CD14-positive monocyte (primary cell): Measurements from ENCODE around the gene NEBL. TPM values are rescaled to one million over a fixed set of nuclear protein-coding genes. Genes with fewer than 3 reads are reported as not detected.

Experiments used
- DNase-seq, 3 donors: peaks; one replicate each; pipeline ENCODE4 v3.0.0-alpha.2; 2011 to 2022
- H2AFZ ChIP-seq: 2 replicates; pipeline ENCODE4 v1.6.0; 2012; ENCODE audit warnings: mild to moderate bottlenecking, low read depth, low read length, inconsistent platforms; ENCODE audit not compliant: insufficient read depth, poor library complexity, severe bottlenecking
- H3K27ac ChIP-seq, 2 donors: 1 replicate in 1 of 2; 2 replicates in 1 of 2; pipeline ENCODE4 v1.5.1; 2012 to 2013; ENCODE audit warnings: low read length in 2 of 2, control low read depth in 1 of 2, inconsistent platforms in 1 of 2, low read depth in 1 of 2, mild to moderate bottlenecking in 1 of 2
- H3K27me3 ChIP-seq, 2 donors: one replicate each; pipeline versions ENCODE4 v1.6.0 to v1.6.1; 2011 to 2013; ENCODE audit warnings: low read length in 2 of 2; ENCODE audit not compliant: control insufficient read depth in 2 of 2, insufficient read depth in 2 of 2
- H3K36me3 ChIP-seq, 2 donors: replicated peaks in 1 of 2; 1 replicate in 1 of 2; 2 replicates in 1 of 2; pipeline versions ENCODE4 v1.5.1 to v1.6.1; 2012 to 2013; ENCODE audit warnings: low read length in 2 of 2, control low read depth in 1 of 2, inconsistent platforms in 1 of 2, mild to moderate bottlenecking in 1 of 2; ENCODE audit not compliant: insufficient read depth in 2 of 2, control insufficient read depth in 1 of 2
- H3K4me1 ChIP-seq, 2 donors: 1 replicate in 1 of 2; 2 replicates in 1 of 2; pipeline versions ENCODE4 v1.5.1 to v1.6.1; 2012 to 2013; ENCODE audit warnings: low read length in 2 of 2, control low read depth in 1 of 2, inconsistent platforms in 1 of 2, mild to moderate bottlenecking in 1 of 2, moderate library complexity in 1 of 2; ENCODE audit not compliant: insufficient read depth in 2 of 2, control insufficient read depth in 1 of 2
- H3K4me2 ChIP-seq: replicated peaks from 2 replicates; pipeline ENCODE3; 2012; ENCODE audit warnings: low read length, moderate library complexity, mild to moderate bottlenecking; ENCODE audit not compliant: poor library complexity, severe bottlenecking; ENCODE audit errors: extremely low read depth
- H3K4me3 ChIP-seq, 3 experiments: fragments of 200-600 bp in 1 of 3; sonication (generic) in 1 of 3; replicated peaks in 1 of 3; 1 replicate in 2 of 3; 2 replicates in 1 of 3; pipeline ENCODE4 v1.5.1; 2011 to 2013; ENCODE audit warnings: low read length in 3 of 3, mild to moderate bottlenecking in 3 of 3, control low read depth in 2 of 3, low read depth in 2 of 3, inconsistent platforms in 1 of 3, moderate library complexity in 1 of 3
- H3K79me2 ChIP-seq: 2 replicates; pipeline ENCODE4 v1.6.0; 2012; ENCODE audit warnings: mild to moderate bottlenecking, control low read depth, inconsistent platforms, low read length, moderate library complexity; ENCODE audit not compliant: insufficient read depth
- H3K9ac ChIP-seq: 2 replicates; pipeline ENCODE4 v1.6.0; 2017; ENCODE audit warnings: low read length, mild to moderate bottlenecking; ENCODE audit not compliant: insufficient read depth, poor library complexity, severe bottlenecking
- H3K9me3 ChIP-seq, 2 donors: replicated peaks in 1 of 2; 1 replicate in 1 of 2; 2 replicates in 1 of 2; pipeline versions ENCODE4 v1.5.1 to v1.6.1; 2012 to 2013; ENCODE audit warnings: low read length in 2 of 2, control low read depth in 1 of 2; ENCODE audit not compliant: control insufficient read depth in 1 of 2, insufficient read depth in 1 of 2
- H4K20me1 ChIP-seq: 2 replicates; pipeline ENCODE4 v1.6.0; 2012; ENCODE audit warnings: mild to moderate bottlenecking, low read length, control low read depth, moderate library complexity; ENCODE audit not compliant: insufficient read depth
- H3K27ac Mint-ChIP-seq, 7 donors: one replicate each; pipeline ENCODE4 v1.8.0; 2020; ENCODE audit warnings: mild to moderate bottlenecking in 7 of 7, mixed read lengths in 7 of 7, moderate library complexity in 6 of 7, inconsistent platforms in 2 of 7
- H3K27me3 Mint-ChIP-seq, 3 donors: one replicate each; pipeline ENCODE4 v1.8.0; 2021 to 2022; ENCODE audit warnings: low read depth in 3 of 3, mild to moderate bottlenecking in 3 of 3, mixed read lengths in 3 of 3, moderate library complexity in 3 of 3, inconsistent platforms in 1 of 3
- H3K36me3 Mint-ChIP-seq, 2 donors: one replicate each; pipeline ENCODE4 v1.8.0; 2020; ENCODE audit warnings: mixed read lengths in 2 of 2, inconsistent platforms in 1 of 2, mild to moderate bottlenecking in 1 of 2
- H3K4me1 Mint-ChIP-seq: one replicate; pipeline ENCODE4 v1.8.0; 2020; ENCODE audit warnings: mild to moderate bottlenecking, mixed read lengths
- H3K4me3 Mint-ChIP-seq, 2 donors: one replicate each; pipeline ENCODE4 v1.8.0; 2020; ENCODE audit warnings: mild to moderate bottlenecking in 2 of 2, mixed read lengths in 2 of 2, moderate library complexity in 1 of 2
- H3K9me3 Mint-ChIP-seq, 7 donors: one replicate each; pipeline ENCODE4 v1.8.0; 2020 to 2022; ENCODE audit warnings: mixed read lengths in 7 of 7, mild to moderate bottlenecking in 6 of 7, moderate library complexity in 6 of 7, inconsistent platforms in 2 of 7
- WGBS: methylation state at CpG from one replicate; pipeline ENCODE4 v1.1.5; 2013; ENCODE audit warnings: missing lambda C conversion rate; ENCODE audit not compliant: insufficient coverage; 5-methylcytosine and 5-hydroxymethylcytosine counted together
- intact Hi-C, 2 donors: fragments of 100-400 bp; cut with micrococcal nuclease; formaldehyde crosslinking; loops; one replicate each; pipeline versions ENCODE4 v1.15.0 to v1.15.1; 2023
- polyA plus RNA-seq, 3 donors: library from polyadenylated mRNA; depleted of rRNA in 1 of 3; unstranded in 2 of 3; stranded (reverse) in 1 of 3; fragments of 300-500 nt in 2 of 3; fragments of >200 nt in 1 of 3; fragmentation: Illumina TruSeq in 2 of 3; gene quantifications; 1 replicate in 2 of 3; 2 replicates in 1 of 3; pipeline ENCODE4 v1.2.3, GENCODE V29; 2012 to 2021
- TF ChIP-seq, protein P1 (sequence below): fragments of 200-600 bp; IDR thresholded peaks from one replicate; pipeline ENCODE4 v1.8.0; 2022; ENCODE audit warnings: antibody characterized with exemption, mild to moderate bottlenecking

The NEBL gene
- polyA plus RNA-seq, 3 donors: 9.7 TPM; not detected in 2

GRCh38 chr10:20927456-20927855 is 30.3 kb upstream of the NEBL start:
- Mint-ChIP-seq H3K9me3 (peaks cover 2 to 7% (median 2%) of the 10 kb centered on the region in 7 donors), H3K27me3 (peaks cover 1 to 9% (median 3%) of the 10 kb centered on the region in 3 donors), H3K4me1 (no peaks in the 10 kb centered on the region), H3K4me3 (no peak overlapping the region), H3K36me3 (no peaks in the 10 kb centered on the region), H3K27ac (peak overlapping the region in 1 of 7 donors; percentile 35)
- Histone ChIP-seq H3K36me3 (no peaks in the 10 kb centered on the region), H3K4me3 (no peak overlapping the region), H3K9ac (no peak overlapping the region), H3K79me2 (no peaks in the 10 kb centered on the region), H3K9me3 (peaks cover 0 to 3% of the 10 kb centered on the region in 2 donors), H3K27me3 (no peaks in the 10 kb centered on the region), H3K4me1 (no peaks in the 10 kb centered on the region), H4K20me1 (no peaks in the 10 kb centered on the region), H2AFZ (no peak overlapping the region), H3K27ac (no peak overlapping the region), H3K4me2 (no peak overlapping the region)
- DNase-seq: no peak
- TF ChIP-seq, protein P1, sequence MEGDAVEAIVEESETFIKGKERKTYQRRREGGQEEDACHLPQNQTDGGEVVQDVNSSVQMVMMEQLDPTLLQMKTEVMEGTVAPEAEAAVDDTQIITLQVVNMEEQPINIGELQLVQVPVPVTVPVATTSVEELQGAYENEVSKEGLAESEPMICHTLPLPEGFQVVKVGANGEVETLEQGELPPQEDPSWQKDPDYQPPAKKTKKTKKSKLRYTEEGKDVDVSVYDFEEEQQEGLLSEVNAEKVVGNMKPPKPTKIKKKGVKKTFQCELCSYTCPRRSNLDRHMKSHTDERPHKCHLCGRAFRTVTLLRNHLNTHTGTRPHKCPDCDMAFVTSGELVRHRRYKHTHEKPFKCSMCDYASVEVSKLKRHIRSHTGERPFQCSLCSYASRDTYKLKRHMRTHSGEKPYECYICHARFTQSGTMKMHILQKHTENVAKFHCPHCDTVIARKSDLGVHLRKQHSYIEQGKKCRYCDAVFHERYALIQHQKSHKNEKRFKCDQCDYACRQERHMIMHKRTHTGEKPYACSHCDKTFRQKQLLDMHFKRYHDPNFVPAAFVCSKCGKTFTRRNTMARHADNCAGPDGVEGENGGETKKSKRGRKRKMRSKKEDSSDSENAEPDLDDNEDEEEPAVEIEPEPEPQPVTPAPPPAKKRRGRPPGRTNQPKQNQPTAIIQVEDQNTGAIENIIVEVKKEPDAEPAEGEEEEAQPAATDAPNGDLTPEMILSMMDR: no peak
- intact Hi-C loops: no loop called here
- WGBS: no CpG with 5 or more reads among the region's 2 CpGs

DNA sequence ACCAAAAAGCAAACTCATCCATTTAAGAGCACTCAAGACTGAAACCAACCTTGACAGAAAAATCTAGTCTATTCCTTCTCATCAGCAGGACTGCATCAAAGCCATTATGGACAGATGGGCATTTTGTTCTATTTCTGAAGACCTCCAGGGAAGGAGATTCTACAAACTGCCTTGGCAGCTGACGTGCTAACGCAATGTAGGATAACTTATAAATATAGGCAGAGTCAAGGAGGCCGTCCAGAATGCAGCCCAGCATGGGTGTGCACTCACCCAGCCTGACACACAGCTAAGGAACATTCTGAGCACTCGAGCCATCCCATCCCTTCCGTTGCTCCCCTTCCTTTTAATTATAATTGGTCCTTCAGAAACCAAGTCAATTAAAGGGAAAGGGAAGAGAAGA is 25.3 kb upstream of the NEBL start:
- Histone ChIP-seq H3K4me1 (no peaks in the 10 kb centered on the region), H3K36me3 (no peaks in the 10 kb centered on the region), H3K27ac (no peak overlapping the region), H3K27me3 (no peaks in the 10 kb centered on the region), H2AFZ (no peak overlapping the region), H4K20me1 (no peaks in the 10 kb centered on the region), H3K79me2 (no peaks in the 10 kb centered on the region), H3K4me3 (no peak overlapping the region), H3K9me3 (no peaks in the 10 kb centered on the region), H3K4me2 (no peak overlapping the region), H3K9ac (no peak overlapping the region)
- Mint-ChIP-seq H3K27me3 (peaks cover 1 to 3% (median 3%) of the 10 kb centered on the region in 3 donors), H3K4me3 (no peak overlapping the region), H3K36me3 (no peaks in the 10 kb centered on the region), H3K4me1 (no peaks in the 10 kb centered on the region), H3K9me3 (peaks cover 0 to 2% (median 0%) of the 10 kb centered on the region in 7 donors), H3K27ac (no peak overlapping the region)
- no CpG with 5 or more reads among the region's 5 CpGs for WGBS
- TF ChIP-seq, protein P1: no peak
- DNase-seq: no peak
- intact Hi-C loops: no loop called here
